Skin of body (tissue), 2 donors: ENCODE data around the gene CCDC88B. TPM values are rescaled to one million over a fixed set of nuclear protein-coding genes. Genes with fewer than 3 reads are reported as not detected.
A peak's percentile ranks its signal among the peaks of the same experiment; 100 is the strongest.

Source experiments
- DNase-seq: peaks from one replicate; lab custom pipeline; 2025; lab: John Stamatoyannopoulos, UW
- total RNA-seq: library from RNA; depleted of rRNA; stranded (reverse); fragments of >200 nt; gene quantifications from one replicate; pipeline ENCODE4 v1.2.3, GENCODE V29; 2014

CCDC88B gene
- total RNA-seq: 5.9 TPM

DNA sequence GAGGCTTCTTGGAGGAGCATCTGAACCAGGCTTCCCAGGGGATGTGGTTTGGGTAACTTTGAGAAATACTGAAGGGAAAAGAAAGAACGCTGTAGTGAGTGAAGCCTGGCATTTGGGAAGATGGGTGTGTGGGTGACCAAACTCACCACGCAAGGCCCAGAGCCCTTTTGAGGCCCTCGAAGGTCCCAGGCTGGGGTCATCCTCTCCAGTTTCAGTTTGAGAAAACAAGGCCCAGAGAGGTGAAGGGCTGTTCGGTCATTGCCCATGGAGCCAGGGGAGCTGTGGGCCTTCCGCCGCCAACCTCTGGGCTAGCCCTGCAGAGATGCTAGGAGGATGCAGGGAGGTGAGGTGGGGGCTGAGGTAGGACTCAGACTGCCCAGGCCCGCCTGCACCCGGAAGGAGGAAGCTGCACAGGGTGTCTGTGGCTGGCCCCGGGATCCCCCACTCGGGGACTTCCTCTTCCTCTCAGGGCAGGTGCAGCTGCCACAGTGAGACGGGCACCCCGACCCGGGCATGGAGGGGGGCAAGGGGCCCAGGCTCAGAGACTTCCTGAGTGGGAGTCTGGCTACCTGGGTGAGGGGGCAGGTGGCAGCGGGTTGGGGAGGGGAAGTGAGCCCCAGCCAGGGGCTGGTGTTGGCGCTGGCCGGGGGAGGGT, at the start of gene CCDC88B:
CCDC88B (plus strand) TSS at position 451 of the 655 bp plus-strand sequence; CDS start at position 514, 63 bp downstream.
- DNase-seq: no peak

DNA sequence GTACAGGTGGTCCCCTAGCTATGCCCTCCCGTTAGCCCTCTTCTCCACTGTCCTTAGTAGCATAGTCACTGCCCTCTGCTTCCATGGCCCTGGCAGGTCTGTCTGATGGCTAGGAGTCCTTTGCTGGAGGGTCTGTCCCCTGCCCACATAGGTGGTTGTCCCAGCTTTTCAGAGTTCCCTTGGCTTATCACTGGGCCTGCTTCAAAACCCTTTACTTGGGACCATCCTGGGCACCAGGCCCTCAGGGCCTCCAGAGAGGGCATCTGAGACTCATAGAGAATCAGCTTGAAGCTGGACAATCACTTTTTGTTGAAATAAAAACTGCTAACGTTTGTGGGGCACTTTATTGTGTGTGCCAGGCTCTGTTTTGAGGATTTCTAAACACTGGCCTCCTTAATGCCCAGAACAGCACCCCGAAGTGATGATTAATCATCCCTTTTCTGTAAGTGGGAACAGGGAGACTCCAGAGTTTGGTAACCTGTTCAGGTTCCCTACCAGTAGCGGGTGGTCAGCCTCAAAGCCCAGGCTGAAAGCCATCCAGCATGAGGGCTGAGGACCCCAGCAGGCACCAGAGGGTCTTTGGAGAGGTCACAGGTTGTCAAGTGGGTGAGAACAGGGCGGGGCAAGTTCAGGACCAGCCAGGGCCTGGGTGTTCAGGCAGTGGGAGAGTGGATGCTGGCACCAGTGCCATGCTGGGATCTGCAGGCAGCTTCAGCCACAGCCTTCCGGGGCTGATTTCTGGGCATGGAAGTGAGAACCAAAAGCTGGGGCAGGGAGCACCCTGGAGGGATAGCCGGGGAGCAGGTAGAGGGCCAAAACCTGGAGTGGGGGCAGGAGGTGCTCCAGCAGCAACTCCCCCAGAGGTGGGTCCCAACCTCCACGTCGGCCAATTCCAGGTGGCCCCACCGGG, 49.4 kb upstream of the CCDC88B start:
- DNase-seq: no peak

- DNase-seq: no peak
Observed at GRCh38 chr11:64291262-64291751, 48.7 kb upstream of the CCDC88B start, which contains the start of gene KCNK4. KCNK4 (plus strand) TSS chr11:64291302; CDS start chr11:64293019, 1,717 bp downstream.

DNA sequence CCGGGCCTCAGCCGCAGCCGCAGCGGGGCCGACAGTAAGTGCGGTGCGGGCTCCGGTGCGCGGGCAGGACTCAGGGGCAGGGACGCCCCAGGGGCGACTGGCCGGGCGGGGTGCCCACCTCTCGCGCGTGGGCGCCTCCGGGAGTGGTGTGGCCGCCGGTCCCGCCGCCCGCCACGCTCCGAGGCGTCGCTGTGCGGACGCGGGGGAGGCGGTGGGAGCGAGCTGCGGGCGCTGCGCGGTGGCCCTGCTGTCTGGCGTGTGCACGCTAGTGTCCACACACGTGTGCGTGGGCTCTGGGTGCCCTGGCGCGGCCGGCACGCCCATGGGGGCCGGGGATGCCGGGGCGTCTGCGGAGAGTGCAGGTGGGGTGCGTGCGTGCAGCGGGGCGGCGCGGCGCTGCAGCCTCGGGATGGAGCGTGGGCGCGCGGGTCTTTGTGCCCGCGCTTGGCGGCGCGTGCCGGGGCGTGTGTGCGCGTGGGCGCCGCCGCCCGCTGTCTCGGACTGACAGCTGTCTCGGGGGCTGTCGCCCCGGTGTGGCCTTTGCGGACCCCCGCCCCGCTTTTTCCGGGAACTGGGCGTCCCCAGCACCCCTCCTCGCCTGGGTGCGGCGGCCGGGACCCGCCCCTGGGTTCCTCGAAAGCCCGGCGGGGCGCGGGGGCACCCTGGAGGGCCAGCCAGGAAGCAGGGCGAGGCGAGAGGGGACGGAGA, 48.1 kb upstream of the CCDC88B start:
- DNase-seq: no peak

GRCh38 chr11:64292460-64293254, 47.3 kb upstream of the CCDC88B start:
- DNase-seq: no peak

DNA sequence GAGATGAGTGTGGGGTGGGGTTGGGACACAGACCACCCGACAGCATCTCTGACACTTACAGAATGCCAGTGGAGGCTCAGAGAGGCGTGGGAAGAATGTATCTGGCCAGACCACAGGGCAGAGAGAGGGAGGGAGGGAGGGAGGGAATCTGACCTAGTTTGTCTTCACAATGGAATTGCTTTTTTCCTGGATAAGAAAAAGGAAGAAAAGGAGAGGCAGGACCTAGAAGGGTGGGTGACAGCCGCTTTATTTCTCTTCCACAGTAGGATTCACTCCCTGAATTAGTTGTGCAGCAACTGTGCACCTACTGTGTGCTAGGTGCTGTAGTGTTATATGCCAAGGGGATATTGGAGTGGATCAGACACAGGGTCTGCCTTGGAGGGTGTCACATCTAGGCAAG, 45.2 kb upstream of the CCDC88B start:
- no peak for DNase-seq

GRCh38 chr11:64295760-64296159, 44.2 kb upstream of the CCDC88B start:
- no peak for DNase-seq

GRCh38 chr11:64296236-64296635, 43.8 kb upstream of the CCDC88B start:
- peak; percentile 22 for DNase-seq

DNA sequence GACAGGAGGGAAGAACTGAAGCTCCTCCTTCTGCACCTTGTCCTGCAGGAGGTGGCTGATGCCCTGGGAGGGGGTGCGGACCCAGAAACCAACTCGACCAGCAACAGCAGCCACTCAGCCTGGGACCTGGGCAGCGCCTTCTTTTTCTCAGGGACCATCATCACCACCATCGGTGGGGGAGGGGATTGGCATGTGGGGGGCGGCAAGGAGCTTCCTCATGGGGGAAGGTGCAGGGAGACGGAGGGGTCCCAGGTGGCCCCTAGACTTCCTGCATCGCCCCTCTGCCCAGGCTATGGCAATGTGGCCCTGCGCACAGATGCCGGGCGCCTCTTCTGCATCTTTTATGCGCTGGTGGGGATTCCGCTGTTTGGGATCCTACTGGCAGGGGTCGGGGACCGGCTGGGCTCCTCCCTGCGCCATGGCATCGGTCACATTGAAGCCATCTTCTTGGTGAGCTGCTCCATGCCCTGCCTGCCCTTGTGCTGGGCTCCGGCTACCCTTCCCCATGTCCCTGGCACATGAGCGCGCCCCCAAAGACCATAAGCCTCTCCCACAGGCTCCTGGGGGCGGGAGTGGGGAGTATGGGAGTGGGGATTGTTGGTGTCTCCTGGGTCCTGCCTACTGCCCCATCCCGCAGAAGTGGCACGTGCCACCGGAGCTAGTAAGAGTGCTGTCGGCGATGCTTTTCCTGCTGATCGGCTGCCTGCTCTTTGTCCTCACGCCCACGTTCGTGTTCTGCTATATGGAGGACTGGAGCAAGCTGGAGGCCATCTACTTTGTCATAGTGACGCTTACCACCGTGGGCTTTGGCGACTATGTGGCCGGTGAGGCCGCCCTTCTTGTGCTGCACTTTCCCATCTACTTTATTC, 42.9 kb upstream of the CCDC88B start:
- DNase-seq: no peak

- no peak for DNase-seq
Observed at GRCh38 chr11:64297699-64298358, 42.2 kb upstream of the CCDC88B start.

DNA sequence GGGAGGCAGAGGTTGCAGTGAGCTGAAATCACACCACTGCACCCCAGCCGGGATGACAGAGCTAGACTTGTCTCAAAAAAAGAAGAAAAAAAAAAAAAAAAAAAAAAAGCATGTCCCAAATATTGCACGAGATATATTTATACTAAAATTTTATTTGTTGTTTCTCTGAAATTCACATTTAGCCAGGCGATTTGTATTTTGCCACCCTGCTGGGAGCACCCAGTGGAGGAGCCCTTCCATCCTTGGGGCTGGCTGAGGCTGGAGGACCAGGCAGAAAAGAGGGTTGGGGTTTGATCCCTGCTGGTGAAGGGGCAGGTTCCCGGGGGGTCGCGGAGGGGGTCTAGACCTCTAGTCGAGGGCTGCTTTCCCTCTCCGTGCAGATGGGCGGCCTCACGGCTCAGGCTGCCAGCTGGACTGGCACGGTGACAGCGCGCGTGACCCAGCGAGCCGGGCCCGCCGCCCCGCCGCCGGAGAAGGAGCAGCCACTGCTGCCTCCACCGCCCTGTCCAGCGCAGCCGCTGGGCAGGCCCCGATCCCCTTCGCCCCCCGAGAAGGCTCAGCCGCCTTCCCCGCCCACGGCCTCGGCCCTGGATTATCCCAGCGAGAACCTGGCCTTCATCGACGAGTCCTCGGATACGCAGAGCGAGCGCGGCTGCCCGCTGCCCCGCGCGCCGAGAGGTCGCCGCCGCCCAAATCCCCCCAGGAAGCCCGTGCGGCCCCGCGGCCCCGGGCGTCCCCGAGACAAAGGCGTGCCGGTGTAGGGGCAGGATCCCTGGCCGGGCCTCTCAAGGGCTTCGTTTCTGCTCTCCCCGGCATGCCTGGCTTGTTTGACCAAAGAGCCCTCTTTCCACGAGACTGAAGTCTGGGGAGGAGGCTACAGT, 40.8 kb upstream of the CCDC88B start:
- no peak for DNase-seq

- no peak for DNase-seq
Observed at GRCh38 chr11:64299847-64300648, 40.0 kb upstream of the CCDC88B start, which contains the start of gene CATSPERZ. CATSPERZ (plus strand) TSS chr11:64300358; CDS start chr11:64300411, 53 bp downstream.

GRCh38 chr11:64303109-64304031, 36.6 kb upstream of the CCDC88B start:
- no peak for DNase-seq

- no peak for DNase-seq
Observed at GRCh38 chr11:64304032-64304315, 36.0 kb upstream of the CCDC88B start.

- peak; percentile 75 for DNase-seq
Observed at GRCh38 chr11:64304316-64305072, 35.5 kb upstream of the CCDC88B start.
